Measurements from ENCODE around the gene TPST2. TPM values are rescaled to one million over a fixed set of nuclear protein-coding genes. Genes with fewer than 3 reads are reported as not detected.

The TPST2 gene
- total RNA-seq, 4 donors from 2014 or later, result 27.2 to 40.6 (median 32.5) TPM

DNA sequence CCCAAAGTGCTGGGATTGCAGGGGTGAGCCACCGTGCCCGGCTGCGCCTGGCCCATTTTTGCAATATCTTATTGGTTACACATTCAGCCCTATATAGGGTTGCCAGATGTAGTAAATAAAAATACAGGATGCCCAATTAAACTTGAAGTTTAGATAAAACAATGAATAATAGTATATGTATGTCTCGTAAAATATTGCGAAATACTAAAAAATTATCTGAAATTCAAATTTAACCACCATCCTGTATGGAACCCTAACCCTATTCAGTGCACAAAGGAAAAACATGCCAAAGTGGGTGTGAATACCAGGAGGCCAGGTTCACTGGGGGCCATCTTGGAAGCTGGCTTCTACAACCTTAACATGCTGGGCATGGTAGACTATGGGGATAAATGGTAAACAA lies 72.5 kb downstream of the TPST2 start:
- TF ChIP-seq POLR2A (IDR thresholded peaks at IDR 0.05), result no peak
- TF ChIP-seq, protein P1, sequence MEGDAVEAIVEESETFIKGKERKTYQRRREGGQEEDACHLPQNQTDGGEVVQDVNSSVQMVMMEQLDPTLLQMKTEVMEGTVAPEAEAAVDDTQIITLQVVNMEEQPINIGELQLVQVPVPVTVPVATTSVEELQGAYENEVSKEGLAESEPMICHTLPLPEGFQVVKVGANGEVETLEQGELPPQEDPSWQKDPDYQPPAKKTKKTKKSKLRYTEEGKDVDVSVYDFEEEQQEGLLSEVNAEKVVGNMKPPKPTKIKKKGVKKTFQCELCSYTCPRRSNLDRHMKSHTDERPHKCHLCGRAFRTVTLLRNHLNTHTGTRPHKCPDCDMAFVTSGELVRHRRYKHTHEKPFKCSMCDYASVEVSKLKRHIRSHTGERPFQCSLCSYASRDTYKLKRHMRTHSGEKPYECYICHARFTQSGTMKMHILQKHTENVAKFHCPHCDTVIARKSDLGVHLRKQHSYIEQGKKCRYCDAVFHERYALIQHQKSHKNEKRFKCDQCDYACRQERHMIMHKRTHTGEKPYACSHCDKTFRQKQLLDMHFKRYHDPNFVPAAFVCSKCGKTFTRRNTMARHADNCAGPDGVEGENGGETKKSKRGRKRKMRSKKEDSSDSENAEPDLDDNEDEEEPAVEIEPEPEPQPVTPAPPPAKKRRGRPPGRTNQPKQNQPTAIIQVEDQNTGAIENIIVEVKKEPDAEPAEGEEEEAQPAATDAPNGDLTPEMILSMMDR (IDR thresholded peaks at IDR 0.05), result no peak
- WGBS, 2 donors, result 96% methylated on average over 5 of the region's 5 CpGs
- no peak overlapping the region for H3K27ac ChIP-seq
- intact Hi-C loops (cut with DNase I), result no loop called here
- no peaks in the 10 kb centered on the region for H3K27me3 ChIP-seq
- DNase-seq, result no peak
- H3K9me3 ChIP-seq, result no peaks in the 10 kb centered on the region
- H3K4me1 ChIP-seq, result peaks cover 0 to 15% (median 7%) of the 10 kb centered on the region in 3 donors
- H3K36me3 ChIP-seq, result peaks cover 0 to under 1% (median 0%) of the 10 kb centered on the region in 3 donors
- H3K4me3 ChIP-seq, result no peak overlapping the region

DNA sequence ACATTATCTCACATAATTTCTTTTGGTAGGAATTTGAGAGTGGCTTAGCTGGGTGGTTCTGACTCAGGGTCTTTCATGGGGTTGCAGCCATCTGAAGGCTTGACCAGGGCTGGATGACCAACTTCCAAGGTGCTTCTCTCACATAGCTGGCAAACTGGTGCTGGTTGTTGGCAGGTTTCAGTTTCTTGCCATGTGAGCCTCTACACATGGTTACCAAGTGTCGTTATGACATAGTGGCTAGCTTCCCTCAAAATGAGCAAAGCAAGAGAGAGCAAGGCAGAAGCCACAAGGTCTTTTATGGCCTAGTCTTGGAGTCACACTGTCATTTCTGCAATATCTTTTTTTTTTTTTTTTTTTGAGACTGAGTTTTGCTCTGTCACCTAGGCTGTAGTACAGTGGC lies 73.4 kb downstream of the TPST2 start:
- intact Hi-C loops (cut with DNase I), result no loop called here
- Histone ChIP-seq H3K4me1 (peaks cover 2 to 20% (median 10%) of the 10 kb centered on the region in 3 donors), H3K27ac (no peak overlapping the region), H3K27me3 (no peaks in the 10 kb centered on the region), H3K36me3 (no peaks in the 10 kb centered on the region), H3K9me3 (no peaks in the 10 kb centered on the region), H3K4me3 (no peak overlapping the region)
- 69 to 100% methylated on average over 1 of the region's 1 CpG for WGBS, 2 donors
- TF ChIP-seq, protein P1 (IDR thresholded peaks at IDR 0.05), result no peak
- TF ChIP-seq POLR2A (IDR thresholded peaks at IDR 0.05), result no peak
- DNase-seq, result no peak

- Histone ChIP-seq H3K27me3 (no peaks in the 10 kb centered on the region), H3K4me1 (peaks cover 5 to 25% (median 15%) of the 10 kb centered on the region in 3 donors), H3K4me3 (no peak overlapping the region), H3K9me3 (no peaks in the 10 kb centered on the region), H3K27ac (no peak overlapping the region), H3K36me3 (peaks cover 0 to under 1% (median 0%) of the 10 kb centered on the region in 3 donors)
- intact Hi-C loops (cut with DNase I), result no loop called here
- 71 to 88% methylated on average over 3 of the region's 3 CpGs for WGBS, 2 donors
- TF ChIP-seq, protein P1 (IDR thresholded peaks at IDR 0.05), result no peak
- no peak for TF ChIP-seq POLR2A (IDR thresholded peaks at IDR 0.05)
- DNase-seq, result no peak
Observed at GRCh38 chr22:26515931-26516330, 74.0 kb downstream of the TPST2 start.

- peaks cover 0 to 14% (median 4%) of the 10 kb centered on the region in 3 donors for H3K36me3 ChIP-seq
- TF ChIP-seq POLR2A (IDR thresholded peaks at IDR 0.05), result no peak
- TF ChIP-seq, protein P1 (IDR thresholded peaks at IDR 0.05), result no peak
Observed at GRCh38 chr22:26514419-26515161, 75.3 kb downstream of the TPST2 start.

GRCh38 chr22:26513838-26514237 lies 76.1 kb downstream of the TPST2 start:
- Histone ChIP-seq H3K4me1 (peaks cover 5 to 32% (median 16%) of the 10 kb centered on the region in 3 donors), H3K27ac (no peak overlapping the region), H3K36me3 (peaks cover 5 to 21% (median 12%) of the 10 kb centered on the region in 3 donors), H3K4me3 (no peak overlapping the region), H3K27me3 (no peaks in the 10 kb centered on the region), H3K9me3 (no peaks in the 10 kb centered on the region)
- WGBS, 2 donors, result 58 to 69% methylated on average over 1 of the region's 1 CpG
- DNase-seq, result no peak
- intact Hi-C loops (cut with DNase I), result no loop called here
- TF ChIP-seq, protein P1 (IDR thresholded peaks at IDR 0.05), result no peak
- no peak for TF ChIP-seq POLR2A (IDR thresholded peaks at IDR 0.05)

More at GRCh38 chr22:26514419-26515161, 75.3 kb downstream of the TPST2 start:
- Histone ChIP-seq H3K27ac (no peak overlapping the region), H3K9me3 (no peaks in the 10 kb centered on the region), H3K4me1 (peaks cover 5 to 32% (median 16%) of the 10 kb centered on the region in 3 donors), H3K27me3 (no peaks in the 10 kb centered on the region), H3K4me3 (no peak overlapping the region)
- WGBS, 2 donors, result 92 to 94% methylated on average over 12 of the region's 12 CpGs
- DNase-seq, result no peak
- intact Hi-C loops (cut with DNase I), result no loop called here

Data from esophagus squamous epithelium (tissue), 5 donors.